ENCODE measurements around the gene ZBTB8A. TPM values are rescaled to one million over a fixed set of nuclear protein-coding genes. Genes with fewer than 3 reads are reported as not detected.

The ZBTB8A gene
- polyA plus RNA-seq, 1 of the 3 experiments (the other 2 are of a cell fraction): 1.3 TPM

GRCh38 chr1:32509939-32510338 is 29.3 kb upstream of the ZBTB8A start:
- DNase-seq: no peak
- POLR2A ChIA-PET: no interaction called here
- WGBS (ENCODE audit: low lambda C conversion rate): 85% methylated on average over 1 of the region's 1 CpG
- H3K9me2 ChIP-seq: no peaks in the 10 kb centered on the region
- no peak for TF ChIP-seq RCOR1 (IDR thresholded peaks at IDR 0.05; ENCODE audit: low read length)
- TF ChIP-seq NFIC (IDR thresholded peaks at IDR 0.05; ENCODE audit: borderline replicate concordance): no peak
- no peak for TF ChIP-seq REST (IDR thresholded peaks at IDR 0.05; ENCODE audit: low read depth, low read length)
- no peak for TF ChIP-seq RFX5 (IDR thresholded peaks at IDR 0.05; ENCODE audit: low read length)
- TF ChIP-seq ZBTB33 (IDR thresholded peaks at IDR 0.05; ENCODE audit: borderline replicate concordance, low read depth): no peak
- TF ChIP-seq POLR2AphosphoS5 (IDR thresholded peaks at IDR 0.05; ENCODE audit: low read depth, low read length): no peak
- TF ChIP-seq ELF1 (IDR thresholded peaks at IDR 0.05): no peak
- TF ChIP-seq GABPA (IDR thresholded peaks at IDR 0.05; ENCODE audit: low read depth): no peak
- TF ChIP-seq SIN3A (IDR thresholded peaks at IDR 0.05; ENCODE audit: borderline replicate concordance, low read depth, low read length): no peak
- no peak for TF ChIP-seq USF2 (IDR thresholded peaks at IDR 0.05; ENCODE audit: borderline replicate concordance, low read depth, low read length)
- TF ChIP-seq GATA2 (CRISPR knock-in tag; IDR thresholded peaks at IDR 0.05): no peak
- TF ChIP-seq MEF2A (IDR thresholded peaks at IDR 0.05; ENCODE audit: borderline replicate concordance, low read depth): no peak
- H3K4me2 ChIP-seq: no peak overlapping the region
- no peaks in the 10 kb centered on the region for H3K27me3 ChIP-seq (ENCODE audit: insufficient read depth)
- H3K79me2 ChIP-seq (ENCODE audit: insufficient read depth): no peaks in the 10 kb centered on the region
- H3K36me3 ChIP-seq (replicated peaks in 1 of 2; ENCODE audit: control insufficient read depth in 1 of 2, insufficient read depth in 2 of 2, low read length in 1 of 2): no peaks in the 10 kb centered on the region
- H2AFZ ChIP-seq (ENCODE audit: low read depth): no peak overlapping the region
- H3K9me3 ChIP-seq: no peaks in the 10 kb centered on the region; the same call in 1 of the 2 replicates
- no peak overlapping the region for H3K9ac ChIP-seq
- no peaks in the 10 kb centered on the region for H4K20me1 ChIP-seq (ENCODE audit: insufficient read depth)
- CTCF ChIA-PET: interaction anchor here (3.8 kb wide), 1 partner anchor 9 kb away, joined by 20 read pairs; no protein-coding TSS in a partner anchor
- H3F3A ChIP-seq (replicated peaks; ENCODE audit: insufficient read depth): peaks cover 5% of the 10 kb centered on the region
- H3K4me3 ChIP-seq (ENCODE audit: low read depth in 2 of 2, low read length in 1 of 2): no peak overlapping the region
- H3K4me1 ChIP-seq (ENCODE audit: control insufficient read depth in 1 of 2, insufficient read depth in 2 of 2, low read depth in 1 of 2, low read length in 1 of 2): no peaks in the 10 kb centered on the region
- no peak overlapping the region for H3K27ac ChIP-seq (ENCODE audit: low read depth in 2 of 2, low read length in 1 of 2)

Measured in SK-N-SH (cell line).